Tibial nerve (tissue), 4 donors: ENCODE data around the gene FKBP1C.
"Not testable (repeated sequence)": the region's sequence is repeated elsewhere in the genome, so short reads cannot be mapped to it uniquely, and the experiment has no call there.

Experiments used
- CTCF ChIP-seq, 5 experiments: fragments of 200-600 bp in 3 of 5; fragments of 450-650 bp in 2 of 5; sonication (generic) in 3 of 5; IDR thresholded peaks; one replicate each; pipeline ENCODE4 v1.5.1; 2016 to 2019; ENCODE audit warnings: antibody characterized with exemption in 5 of 5, mild to moderate bottlenecking in 3 of 5, moderate library complexity in 2 of 5
- EP300 ChIP-seq, 2 donors: sonication (generic); formaldehyde crosslinking; IDR thresholded peaks; one replicate each; pipeline ENCODE4 v1.6.1; 2017; ENCODE audit warnings: antibody characterized with exemption in 2 of 2, mild to moderate bottlenecking in 1 of 2
- POLR2A ChIP-seq, 2 donors: fragments of 450-650 bp; IDR thresholded peaks; one replicate each; pipeline ENCODE4 v1.6.1; 2017; ENCODE audit warnings: antibody characterized with exemption in 2 of 2, mild to moderate bottlenecking in 2 of 2, moderate library complexity in 2 of 2

- TF ChIP-seq CTCF, POLR2A, EP300 (IDR thresholded peaks at IDR 0.05): not testable (repeated sequence)
Observed at GRCh38 chr6:63230027-63230426, 18.8 kb downstream of the FKBP1C start.
